WTC11 (cell line): ENCODE measurements around the gene ACVR2A. TPM values are rescaled to one million over a fixed set of nuclear protein-coding genes. Genes with fewer than 3 reads are reported as not detected.
A peak's percentile ranks its signal among the peaks of the same experiment; 100 is the strongest.

ENCODE experiments used
- ATAC-seq: fragments of 200-7000 bp; cut with Tn5 transposase; 2 replicates; pipeline ENCODE4 v1.10.0; 2021; ENCODE audit warnings: mild to moderate bottlenecking, moderate library complexity
- CTCF ChIA-PET: fragments of 300-600 bp; sonication (Branson Sonifier 250); formaldehyde crosslinking; loops from one replicate; lab custom pipeline; 2021; ENCODE audit warnings: antibody characterized with exemption; lab: Charles Lee
- POLR2A ChIA-PET: fragments of 350-600 bp; sonication (Branson Sonifier 250); formaldehyde crosslinking; loops from one replicate; lab custom pipeline; 2021; ENCODE audit warnings: antibody characterized with exemption; lab: Charles Lee
- DNase-seq: peaks from one replicate; pipeline ENCODE4 v3.0.0; 2021; ENCODE audit warnings: low spot score
- H3K27ac Mint-ChIP-seq: 2 replicates; pipeline ENCODE4 v1.8.0; 2021; ENCODE audit warnings: mixed read lengths
- H3K27me3 Mint-ChIP-seq: 2 replicates; pipeline ENCODE4 v1.8.0; 2021; ENCODE audit warnings: low read depth, mild to moderate bottlenecking, moderate library complexity, mixed read lengths
- H3K36me3 Mint-ChIP-seq: 2 replicates; pipeline ENCODE4 v1.8.0; 2021; ENCODE audit warnings: mixed read lengths
- H3K4me1 Mint-ChIP-seq: 2 replicates; pipeline ENCODE4 v1.8.0; 2022; ENCODE audit warnings: mixed read lengths
- H3K4me3 Mint-ChIP-seq: 2 replicates; pipeline ENCODE4 v1.8.0; 2021; ENCODE audit warnings: mild to moderate bottlenecking, moderate library complexity, mixed read lengths
- H3K9me3 Mint-ChIP-seq: 2 replicates; pipeline ENCODE4 v1.8.0; 2021; ENCODE audit warnings: mixed read lengths
- ATF6 ChIP-seq: sonication (generic); formaldehyde crosslinking; IDR thresholded peaks from 2 replicates; pipeline ENCODE4 v1.8.1; 2023; ENCODE audit warnings: mild to moderate bottlenecking, missing genetic modification reagents
- CREB1 ChIP-seq: sonication (generic); formaldehyde crosslinking; IDR thresholded peaks from 2 replicates; pipeline ENCODE4 v1.8.0; 2023; ENCODE audit warnings: mild to moderate bottlenecking, missing genetic modification reagents
- EMX1 ChIP-seq: fragments of 250-450 bp; sonication (Bioruptor Pico); IDR thresholded peaks from 2 replicates; pipeline ENCODE4 v1.8.0; 2021; ENCODE audit warnings: mild to moderate bottlenecking
- ESRRA ChIP-seq: sonication (generic); formaldehyde crosslinking; IDR thresholded peaks from 2 replicates; pipeline ENCODE4 v1.8.1; 2022; ENCODE audit warnings: mild to moderate bottlenecking, missing genetic modification reagents, borderline replicate concordance
- FOXP1 ChIP-seq: sonication (generic); formaldehyde crosslinking; IDR thresholded peaks from 2 replicates; pipeline ENCODE4 v1.8.0; 2022; ENCODE audit warnings: missing genetic modification reagents, mild to moderate bottlenecking, moderate library complexity, borderline replicate concordance
- IRF2 ChIP-seq: sonication (generic); formaldehyde crosslinking; IDR thresholded peaks from 2 replicates; pipeline ENCODE4 v1.8.0; 2022; ENCODE audit warnings: low read depth, missing genetic modification reagents, borderline replicate concordance
- MAX ChIP-seq: sonication (generic); formaldehyde crosslinking; IDR thresholded peaks from 2 replicates; pipeline ENCODE4 v1.8.0; 2022; ENCODE audit warnings: mild to moderate bottlenecking, missing genetic modification reagents
- NFYB ChIP-seq: sonication (generic); formaldehyde crosslinking; conservative IDR thresholded peaks from 2 replicates; pipeline ENCODE4 v1.8.0; 2022; ENCODE audit warnings: low read depth, missing genetic modification reagents
- NR2C2 ChIP-seq: sonication (generic); formaldehyde crosslinking; IDR thresholded peaks from 2 replicates; pipeline ENCODE4 v1.8.0; 2022; ENCODE audit warnings: mild to moderate bottlenecking, missing genetic modification reagents
- PRRX2 ChIP-seq: fragments of 250-450 bp; sonication (Bioruptor Pico); IDR thresholded peaks from 2 replicates; pipeline ENCODE4 v1.8.0; 2021; ENCODE audit warnings: mild to moderate bottlenecking
- RELA ChIP-seq: sonication (generic); formaldehyde crosslinking; IDR thresholded peaks from 2 replicates; pipeline ENCODE4 v1.8.1; 2022; ENCODE audit warnings: missing genetic modification reagents, mild to moderate bottlenecking, borderline replicate concordance
- ZNF138 ChIP-seq: sonication (generic); formaldehyde crosslinking; conservative IDR thresholded peaks from 2 replicates; pipeline ENCODE4 v1.8.1; 2022; ENCODE audit warnings: mild to moderate bottlenecking, moderate library complexity, missing genetic modification reagents
- ZNF396 ChIP-seq: fragments of 250-450 bp; sonication (Bioruptor Pico); IDR thresholded peaks from 2 replicates; pipeline ENCODE4 v1.8.0; 2021; ENCODE audit warnings: mild to moderate bottlenecking, moderate library complexity, borderline replicate concordance
- ZNF416 ChIP-seq: fragments of 250-450 bp; sonication (Bioruptor Pico); IDR thresholded peaks from 2 replicates; pipeline ENCODE4 v1.9.0; 2021; ENCODE audit warnings: mild to moderate bottlenecking, inconsistent platforms
- ZNF423 ChIP-seq: fragments of 250-450 bp; sonication (Bioruptor Pico); IDR thresholded peaks from 2 replicates; pipeline ENCODE4 v2.1.2; 2022; ENCODE audit warnings: mild to moderate bottlenecking, moderate library complexity
- ZNF671 ChIP-seq: fragments of 250-450 bp; sonication (Bioruptor Pico); IDR thresholded peaks from 2 replicates; pipeline ENCODE4 v1.8.0; 2021; ENCODE audit warnings: mild to moderate bottlenecking
- total RNA-seq: library from RNA; stranded (reverse); gene quantifications from 3 replicates; pipeline ENCODE4 v1.2.3, GENCODE V29; 2021
- TF ChIP-seq, protein P1 (sequence below): sonication (generic); formaldehyde crosslinking; IDR thresholded peaks from 2 replicates; pipeline ENCODE4 v1.8.0; 2023; ENCODE audit warnings: missing genetic modification reagents
- TF ChIP-seq, protein P2 (sequence below): sonication (generic); formaldehyde crosslinking; IDR thresholded peaks from 2 replicates; pipeline ENCODE4 v1.8.0; 2022; ENCODE audit warnings: mild to moderate bottlenecking, missing genetic modification reagents
- TF ChIP-seq, protein P3 (sequence below): fragments of 250-450 bp; sonication (Bioruptor Pico); IDR thresholded peaks from 2 replicates; pipeline ENCODE4 v1.9.0; 2021; ENCODE audit warnings: mild to moderate bottlenecking, borderline replicate concordance
- TF ChIP-seq, protein P4 (sequence below): fragments of 250-450 bp; sonication (Bioruptor Pico); IDR thresholded peaks from 2 replicates; pipeline ENCODE4 v1.9.0; 2021; ENCODE audit warnings: mild to moderate bottlenecking
- TF ChIP-seq, protein P5 (sequence below): fragments of 250-450 bp; sonication (Bioruptor Pico); IDR thresholded peaks from 2 replicates; pipeline ENCODE4 v2.1.2; 2022; ENCODE audit warnings: mild to moderate bottlenecking, moderate library complexity

ACVR2A gene
- total RNA-seq, 1 experiment from 2014 or later: 11.7 TPM

DNA sequence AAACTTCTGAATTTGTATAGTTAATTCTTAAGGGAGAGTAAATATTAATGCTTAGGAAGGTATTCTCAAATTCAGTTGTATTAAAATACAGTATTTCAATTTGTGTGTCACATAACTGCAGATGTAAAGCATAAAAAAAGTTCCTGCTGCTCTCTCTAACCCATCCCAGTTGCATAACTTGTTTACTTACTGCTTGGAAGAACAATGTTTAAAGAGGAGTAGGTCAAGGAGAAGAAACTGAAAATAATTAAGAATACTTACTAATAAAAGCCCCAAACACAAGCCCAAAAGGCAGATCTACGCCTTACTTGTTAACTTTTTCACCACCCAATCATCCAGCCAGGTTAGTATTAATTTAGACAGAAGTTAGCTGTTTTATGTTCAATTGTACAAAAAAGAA, 94.5 kb downstream of the ACVR2A start:
- TF ChIP-seq ZNF138 (CRISPR knock-in tag) (no peak), NR2C2 (CRISPR knock-in tag) (no peak)
- Mint-ChIP-seq H3K9me3 (no peaks in the 10 kb centered on the region), H3K27me3 (no peaks in the 10 kb centered on the region), H3K4me1 (0 out of 2 replicates have a peak, but pooled peaks cover under 1% of the 10 kb centered on the region), H3K4me3 (no peak overlapping the region), H3K36me3 (peaks cover 31% of the 10 kb centered on the region), H3K27ac (no peak overlapping the region)
- ATAC-seq: no peak
- ChIA-PET POLR2A (no interaction called here), CTCF (no interaction called here)
- DNase-seq: no peak

GRCh38 chr2:147945660-147946059, 100.8 kb downstream of the ACVR2A start:
- Mint-ChIP-seq H3K4me1 (no peaks in the 10 kb centered on the region), H3K27me3 (no peaks in the 10 kb centered on the region), H3K9me3 (no peaks in the 10 kb centered on the region), H3K27ac (no peak overlapping the region), H3K4me3 (no peak overlapping the region), H3K36me3 (peaks cover 15% of the 10 kb centered on the region)
- TF ChIP-seq ZNF423 (CRISPR knock-in tag) (no peak), ATF6 (CRISPR knock-in tag) (no peak), NFYB (CRISPR knock-in tag) (no peak)
- CTCF ChIA-PET: interaction anchor here (0.9 to 1.5 kb wide), 5 partner anchors 35 to 1071 kb away, joined by 3 to 5 read pairs (median 4); partner anchors contain the start of genes MBD5 and ORC4
- ATAC-seq (peak; percentile 63), DNase-seq (no peak)
- POLR2A ChIA-PET: no interaction called here

- Mint-ChIP-seq H3K36me3 (peaks cover 17% of the 10 kb centered on the region), H3K4me3 (no peak overlapping the region), H3K9me3 (no peaks in the 10 kb centered on the region), H3K4me1 (no peaks in the 10 kb centered on the region), H3K27me3 (no peaks in the 10 kb centered on the region), H3K27ac (no peak overlapping the region)
- DNase-seq: no peak
- TF ChIP-seq FOXP1 (CRISPR knock-in tag) (no peak), ZNF671 (CRISPR knock-in tag) (no peak), IRF2 (no peak), RELA (no peak), ESRRA (CRISPR knock-in tag) (no peak), EMX1 (no peak)
- ChIA-PET POLR2A (no interaction called here), CTCF (no interaction called here)
- no peak for ATAC-seq
Observed at GRCh38 chr2:147952118-147952517, 107.3 kb downstream of the ACVR2A start.

- H3K27ac Mint-ChIP-seq: no peak overlapping the region
- H3K36me3 Mint-ChIP-seq: peaks cover 39% of the 10 kb centered on the region
- no peak for DNase-seq
- POLR2A ChIA-PET: no interaction called here
- peaks cover under 1% of the 10 kb centered on the region; the same call in 1 of the 2 replicates for H3K4me1 Mint-ChIP-seq
- no peak for ATAC-seq
- CTCF ChIA-PET: no interaction called here
- peaks cover 17% of the 10 kb centered on the region for H3K9me3 Mint-ChIP-seq
- H3K4me3 Mint-ChIP-seq: no peak overlapping the region
- H3K27me3 Mint-ChIP-seq: no peaks in the 10 kb centered on the region
- TF ChIP-seq CREB1 (CRISPR knock-in tag): no peak
- TF ChIP-seq, protein P1, sequence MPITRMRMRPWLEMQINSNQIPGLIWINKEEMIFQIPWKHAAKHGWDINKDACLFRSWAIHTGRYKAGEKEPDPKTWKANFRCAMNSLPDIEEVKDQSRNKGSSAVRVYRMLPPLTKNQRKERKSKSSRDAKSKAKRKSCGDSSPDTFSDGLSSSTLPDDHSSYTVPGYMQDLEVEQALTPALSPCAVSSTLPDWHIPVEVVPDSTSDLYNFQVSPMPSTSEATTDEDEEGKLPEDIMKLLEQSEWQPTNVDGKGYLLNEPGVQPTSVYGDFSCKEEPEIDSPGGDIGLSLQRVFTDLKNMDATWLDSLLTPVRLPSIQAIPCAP (CRISPR knock-in tag): no peak
- TF ChIP-seq ZNF671 (CRISPR knock-in tag): no peak
- no peak for TF ChIP-seq ZNF416
- TF ChIP-seq, protein P2, sequence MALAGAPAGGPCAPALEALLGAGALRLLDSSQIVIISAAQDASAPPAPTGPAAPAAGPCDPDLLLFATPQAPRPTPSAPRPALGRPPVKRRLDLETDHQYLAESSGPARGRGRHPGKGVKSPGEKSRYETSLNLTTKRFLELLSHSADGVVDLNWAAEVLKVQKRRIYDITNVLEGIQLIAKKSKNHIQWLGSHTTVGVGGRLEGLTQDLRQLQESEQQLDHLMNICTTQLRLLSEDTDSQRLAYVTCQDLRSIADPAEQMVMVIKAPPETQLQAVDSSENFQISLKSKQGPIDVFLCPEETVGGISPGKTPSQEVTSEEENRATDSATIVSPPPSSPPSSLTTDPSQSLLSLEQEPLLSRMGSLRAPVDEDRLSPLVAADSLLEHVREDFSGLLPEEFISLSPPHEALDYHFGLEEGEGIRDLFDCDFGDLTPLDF (CRISPR knock-in tag): no peak
- no peak for TF ChIP-seq PRRX2 (CRISPR knock-in tag)
- no peak for TF ChIP-seq ZNF396 (CRISPR knock-in tag)
- TF ChIP-seq MAX: no peak
- TF ChIP-seq, protein P3, sequence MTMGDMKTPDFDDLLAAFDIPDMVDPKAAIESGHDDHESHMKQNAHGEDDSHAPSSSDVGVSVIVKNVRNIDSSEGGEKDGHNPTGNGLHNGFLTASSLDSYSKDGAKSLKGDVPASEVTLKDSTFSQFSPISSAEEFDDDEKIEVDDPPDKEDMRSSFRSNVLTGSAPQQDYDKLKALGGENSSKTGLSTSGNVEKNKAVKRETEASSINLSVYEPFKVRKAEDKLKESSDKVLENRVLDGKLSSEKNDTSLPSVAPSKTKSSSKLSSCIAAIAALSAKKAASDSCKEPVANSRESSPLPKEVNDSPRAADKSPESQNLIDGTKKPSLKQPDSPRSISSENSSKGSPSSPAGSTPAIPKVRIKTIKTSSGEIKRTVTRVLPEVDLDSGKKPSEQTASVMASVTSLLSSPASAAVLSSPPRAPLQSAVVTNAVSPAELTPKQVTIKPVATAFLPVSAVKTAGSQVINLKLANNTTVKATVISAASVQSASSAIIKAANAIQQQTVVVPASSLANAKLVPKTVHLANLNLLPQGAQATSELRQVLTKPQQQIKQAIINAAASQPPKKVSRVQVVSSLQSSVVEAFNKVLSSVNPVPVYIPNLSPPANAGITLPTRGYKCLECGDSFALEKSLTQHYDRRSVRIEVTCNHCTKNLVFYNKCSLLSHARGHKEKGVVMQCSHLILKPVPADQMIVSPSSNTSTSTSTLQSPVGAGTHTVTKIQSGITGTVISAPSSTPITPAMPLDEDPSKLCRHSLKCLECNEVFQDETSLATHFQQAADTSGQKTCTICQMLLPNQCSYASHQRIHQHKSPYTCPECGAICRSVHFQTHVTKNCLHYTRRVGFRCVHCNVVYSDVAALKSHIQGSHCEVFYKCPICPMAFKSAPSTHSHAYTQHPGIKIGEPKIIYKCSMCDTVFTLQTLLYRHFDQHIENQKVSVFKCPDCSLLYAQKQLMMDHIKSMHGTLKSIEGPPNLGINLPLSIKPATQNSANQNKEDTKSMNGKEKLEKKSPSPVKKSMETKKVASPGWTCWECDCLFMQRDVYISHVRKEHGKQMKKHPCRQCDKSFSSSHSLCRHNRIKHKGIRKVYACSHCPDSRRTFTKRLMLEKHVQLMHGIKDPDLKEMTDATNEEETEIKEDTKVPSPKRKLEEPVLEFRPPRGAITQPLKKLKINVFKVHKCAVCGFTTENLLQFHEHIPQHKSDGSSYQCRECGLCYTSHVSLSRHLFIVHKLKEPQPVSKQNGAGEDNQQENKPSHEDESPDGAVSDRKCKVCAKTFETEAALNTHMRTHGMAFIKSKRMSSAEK (CRISPR knock-in tag): no peak
- TF ChIP-seq, protein P4, sequence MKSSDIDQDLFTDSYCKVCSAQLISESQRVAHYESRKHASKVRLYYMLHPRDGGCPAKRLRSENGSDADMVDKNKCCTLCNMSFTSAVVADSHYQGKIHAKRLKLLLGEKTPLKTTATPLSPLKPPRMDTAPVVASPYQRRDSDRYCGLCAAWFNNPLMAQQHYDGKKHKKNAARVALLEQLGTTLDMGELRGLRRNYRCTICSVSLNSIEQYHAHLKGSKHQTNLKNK (CRISPR knock-in tag): no peak
- TF ChIP-seq, protein P5, sequence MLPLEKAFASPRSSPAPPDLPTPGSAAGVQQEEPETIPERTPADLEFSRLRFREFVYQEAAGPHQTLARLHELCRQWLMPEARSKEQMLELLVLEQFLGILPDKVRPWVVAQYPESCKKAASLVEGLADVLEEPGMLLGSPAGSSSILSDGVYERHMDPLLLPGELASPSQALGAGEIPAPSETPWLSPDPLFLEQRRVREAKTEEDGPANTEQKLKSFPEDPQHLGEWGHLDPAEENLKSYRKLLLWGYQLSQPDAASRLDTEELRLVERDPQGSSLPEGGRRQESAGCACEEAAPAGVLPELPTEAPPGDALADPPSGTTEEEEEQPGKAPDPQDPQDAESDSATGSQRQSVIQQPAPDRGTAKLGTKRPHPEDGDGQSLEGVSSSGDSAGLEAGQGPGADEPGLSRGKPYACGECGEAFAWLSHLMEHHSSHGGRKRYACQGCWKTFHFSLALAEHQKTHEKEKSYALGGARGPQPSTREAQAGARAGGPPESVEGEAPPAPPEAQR (CRISPR knock-in tag): no peak
Observed at GRCh38 chr2:147968571-147968970, 123.7 kb downstream of the ACVR2A start.
